Measurements from ENCODE around the gene TDO2. TPM values are rescaled to one million over a fixed set of nuclear protein-coding genes. Genes with fewer than 3 reads are reported as not detected.

TDO2 gene
- polyA plus RNA-seq (2013): 0.15 TPM

- H3K36me3 ChIP-seq (ENCODE audit: control insufficient read depth in 4 of 4, insufficient read depth in 4 of 4, low read length in 3 of 4): no peaks in the 10 kb centered on the region
- ChIA-PET POLR2A (no interaction called here), CTCF (interaction anchor here (1.2 kb wide), 1 partner anchor 8 kb away, joined by 3 read pairs; no protein-coding TSS in a partner anchor)
- no peak for DNase-seq
- H3K4me1 ChIP-seq (ENCODE audit: control extremely low read depth in 1 of 4, control insufficient read depth in 4 of 4, insufficient read depth in 4 of 4, low read length in 3 of 4): no peaks in the 10 kb centered on the region
- H3K27me3 ChIP-seq (replicated peaks in 2 of 5; ENCODE audit: control insufficient read depth in 4 of 5, insufficient read depth in 5 of 5, low read length in 4 of 5): no peaks in the 10 kb centered on the region
- H3K4me3 ChIP-seq (ENCODE audit: control insufficient read depth in 1 of 7, extremely low read depth in 1 of 7, insufficient read depth in 4 of 7, low read depth in 2 of 7, low read length in 6 of 7): no peak within 1 kb of the TSS
- 89% methylated on average over 1 of the region's 1 CpG for WGBS (ENCODE audit: insufficient coverage)
- H3K27ac ChIP-seq (ENCODE audit: insufficient read depth in 1 of 2, low read depth in 1 of 2, low read length in 2 of 2, poor library complexity in 1 of 2, severe bottlenecking in 2 of 2): no peak within 1 kb of the TSS
- peaks cover 0 to 2% (median 0%) of the 10 kb centered on the region in 5 experiments for H3K9me3 ChIP-seq (ENCODE audit: control extremely low read depth in 1 of 5, control insufficient read depth in 4 of 5, insufficient read depth in 2 of 5, low read depth in 1 of 5, low read length in 4 of 5)
Measured at GRCh38 chr4:155903453-155903852, at the start of gene TDO2. Gene TDO2, plus strand, starts transcription at chr4:155903696. Its CDS starts 63 bp downstream, at chr4:155903759.

GRCh38 chr4:155854582-155855226 is 48.8 kb upstream of the TDO2 start:
- H3K36me3 ChIP-seq (ENCODE audit: control insufficient read depth in 4 of 4, insufficient read depth in 4 of 4, low read length in 3 of 4): no peaks in the 10 kb centered on the region
- peak; percentile 13 to 57 (median 36) for DNase-seq
- no peaks in the 10 kb centered on the region for H3K9me3 ChIP-seq (ENCODE audit: control extremely low read depth in 1 of 5, control insufficient read depth in 4 of 5, insufficient read depth in 2 of 5, low read depth in 1 of 5, low read length in 4 of 5)
- peak overlapping the region in 1 of 7 experiments; percentile 56 for H3K4me3 ChIP-seq (ENCODE audit: control insufficient read depth in 1 of 7, extremely low read depth in 1 of 7, insufficient read depth in 4 of 7, low read depth in 2 of 7, low read length in 6 of 7)
- 57% methylated on average over 5 of the region's 6 CpGs for WGBS (ENCODE audit: insufficient coverage)
- POLR2A ChIA-PET: no interaction called here
- no peaks in the 10 kb centered on the region for H3K27me3 ChIP-seq (replicated peaks in 2 of 5; ENCODE audit: control insufficient read depth in 4 of 5, insufficient read depth in 5 of 5, low read length in 4 of 5)
- H3K4me1 ChIP-seq (ENCODE audit: control extremely low read depth in 1 of 4, control insufficient read depth in 4 of 4, insufficient read depth in 4 of 4, low read length in 3 of 4): peaks cover 0 to 6% (median 3%) of the 10 kb centered on the region in 4 experiments
- CTCF ChIA-PET: interaction anchor here (1.2 kb wide), 1 partner anchor 10 kb away, joined by 3 read pairs; no protein-coding TSS in a partner anchor
- H3K27ac ChIP-seq (ENCODE audit: insufficient read depth in 1 of 2, low read depth in 1 of 2, low read length in 2 of 2, poor library complexity in 1 of 2, severe bottlenecking in 2 of 2): no peak overlapping the region

- Histone ChIP-seq H3K36me3 (ENCODE audit: control insufficient read depth in 4 of 4, insufficient read depth in 4 of 4, low read length in 3 of 4) (no peaks in the 10 kb centered on the region), H3K27me3 (replicated peaks in 2 of 5; ENCODE audit: control insufficient read depth in 4 of 5, insufficient read depth in 5 of 5, low read length in 4 of 5) (no peaks in the 10 kb centered on the region), H3K9me3 (ENCODE audit: control extremely low read depth in 1 of 5, control insufficient read depth in 4 of 5, insufficient read depth in 2 of 5, low read depth in 1 of 5, low read length in 4 of 5) (no peaks in the 10 kb centered on the region), H3K27ac (ENCODE audit: insufficient read depth in 1 of 2, low read depth in 1 of 2, low read length in 2 of 2, poor library complexity in 1 of 2, severe bottlenecking in 2 of 2) (no peak overlapping the region), H3K4me1 (ENCODE audit: control extremely low read depth in 1 of 4, control insufficient read depth in 4 of 4, insufficient read depth in 4 of 4, low read length in 3 of 4) (peaks cover 0 to 6% (median 3%) of the 10 kb centered on the region in 4 experiments), H3K4me3 (ENCODE audit: control insufficient read depth in 1 of 7, extremely low read depth in 1 of 7, insufficient read depth in 4 of 7, low read depth in 2 of 7, low read length in 6 of 7) (no peak overlapping the region)
- ChIA-PET CTCF (no interaction called here), POLR2A (interaction anchor here (0.6 kb wide), 1 partner anchor 1202 kb away, joined by 3 read pairs; no protein-coding TSS in a partner anchor)
- WGBS (ENCODE audit: insufficient coverage): 100% methylated on average over 1 of the region's 2 CpGs
- DNase-seq: no peak
Measured at GRCh38 chr4:155855897-155856296, 47.6 kb upstream of the TDO2 start.

- no peak within 1 kb of the TSS for H3K27ac ChIP-seq (ENCODE audit: insufficient read depth in 1 of 2, low read depth in 1 of 2, low read length in 2 of 2, poor library complexity in 1 of 2, severe bottlenecking in 2 of 2)
- ChIA-PET POLR2A (no interaction called here), CTCF (no interaction called here)
- H3K27me3 ChIP-seq (replicated peaks in 2 of 5; ENCODE audit: control insufficient read depth in 4 of 5, insufficient read depth in 5 of 5, low read length in 4 of 5): no peaks in the 10 kb centered on the region
- DNase-seq: no peak
- H3K4me1 ChIP-seq (ENCODE audit: control extremely low read depth in 1 of 4, control insufficient read depth in 4 of 4, insufficient read depth in 4 of 4, low read length in 3 of 4): no peaks in the 10 kb centered on the region
- H3K4me3 ChIP-seq (ENCODE audit: control insufficient read depth in 1 of 7, extremely low read depth in 1 of 7, insufficient read depth in 4 of 7, low read depth in 2 of 7, low read length in 6 of 7): no peak within 1 kb of the TSS
- no peaks in the 10 kb centered on the region for H3K36me3 ChIP-seq (ENCODE audit: control insufficient read depth in 4 of 4, insufficient read depth in 4 of 4, low read length in 3 of 4)
- 0% methylated on average over 1 of the region's 1 CpG for WGBS (ENCODE audit: insufficient coverage)
- peaks cover 0 to 3% (median 0%) of the 10 kb centered on the region in 5 experiments for H3K9me3 ChIP-seq (ENCODE audit: control extremely low read depth in 1 of 5, control insufficient read depth in 4 of 5, insufficient read depth in 2 of 5, low read depth in 1 of 5, low read length in 4 of 5)
Measured at GRCh38 chr4:155866177-155866576, 37.3 kb upstream of the TDO2 start, which contains the start of gene ASIC5. Gene ASIC5, minus strand, starts transcription at chr4:155866277. Its CDS starts 51 bp downstream, at chr4:155866226.

GRCh38 chr4:155875878-155876277 is 27.6 kb upstream of the TDO2 start:
- H3K4me3 ChIP-seq (ENCODE audit: control insufficient read depth in 1 of 7, extremely low read depth in 1 of 7, insufficient read depth in 4 of 7, low read depth in 2 of 7, low read length in 6 of 7): no peak overlapping the region
- H3K27me3 ChIP-seq (replicated peaks in 2 of 5; ENCODE audit: control insufficient read depth in 4 of 5, insufficient read depth in 5 of 5, low read length in 4 of 5): no peaks in the 10 kb centered on the region
- CTCF ChIA-PET: no interaction called here
- 100% methylated on average over 1 of the region's 1 CpG for WGBS (ENCODE audit: insufficient coverage)
- H3K9me3 ChIP-seq (ENCODE audit: control extremely low read depth in 1 of 5, control insufficient read depth in 4 of 5, insufficient read depth in 2 of 5, low read depth in 1 of 5, low read length in 4 of 5): peaks cover 0 to 17% (median 3%) of the 10 kb centered on the region in 5 experiments
- POLR2A ChIA-PET: no interaction called here
- H3K36me3 ChIP-seq (ENCODE audit: control insufficient read depth in 4 of 4, insufficient read depth in 4 of 4, low read length in 3 of 4): no peaks in the 10 kb centered on the region
- no peak overlapping the region for H3K27ac ChIP-seq (ENCODE audit: insufficient read depth in 1 of 2, low read depth in 1 of 2, low read length in 2 of 2, poor library complexity in 1 of 2, severe bottlenecking in 2 of 2)
- H3K4me1 ChIP-seq (ENCODE audit: control extremely low read depth in 1 of 4, control insufficient read depth in 4 of 4, insufficient read depth in 4 of 4, low read length in 3 of 4): no peaks in the 10 kb centered on the region
- DNase-seq: no peak

- Histone ChIP-seq H3K9me3 (ENCODE audit: control extremely low read depth in 1 of 5, control insufficient read depth in 4 of 5, insufficient read depth in 2 of 5, low read depth in 1 of 5, low read length in 4 of 5) (peaks cover 0 to 17% (median 3%) of the 10 kb centered on the region in 5 experiments), H3K27ac (ENCODE audit: insufficient read depth in 1 of 2, low read depth in 1 of 2, low read length in 2 of 2, poor library complexity in 1 of 2, severe bottlenecking in 2 of 2) (no peak overlapping the region), H3K36me3 (ENCODE audit: control insufficient read depth in 4 of 4, insufficient read depth in 4 of 4, low read length in 3 of 4) (no peaks in the 10 kb centered on the region), H3K4me1 (ENCODE audit: control extremely low read depth in 1 of 4, control insufficient read depth in 4 of 4, insufficient read depth in 4 of 4, low read length in 3 of 4) (no peaks in the 10 kb centered on the region), H3K4me3 (ENCODE audit: control insufficient read depth in 1 of 7, extremely low read depth in 1 of 7, insufficient read depth in 4 of 7, low read depth in 2 of 7, low read length in 6 of 7) (no peak overlapping the region), H3K27me3 (replicated peaks in 2 of 5; ENCODE audit: control insufficient read depth in 4 of 5, insufficient read depth in 5 of 5, low read length in 4 of 5) (no peaks in the 10 kb centered on the region)
- CTCF ChIA-PET: no interaction called here
- 100% methylated on average over 1 of the region's 4 CpGs for WGBS (ENCODE audit: insufficient coverage)
- no peak for DNase-seq
- POLR2A ChIA-PET: no interaction called here
Measured at GRCh38 chr4:155877971-155878370, 25.5 kb upstream of the TDO2 start.

- Histone ChIP-seq H3K4me1 (ENCODE audit: control extremely low read depth in 1 of 4, control insufficient read depth in 4 of 4, insufficient read depth in 4 of 4, low read length in 3 of 4) (no peaks in the 10 kb centered on the region), H3K4me3 (ENCODE audit: control insufficient read depth in 1 of 7, extremely low read depth in 1 of 7, insufficient read depth in 4 of 7, low read depth in 2 of 7, low read length in 6 of 7) (no peak overlapping the region), H3K27ac (ENCODE audit: insufficient read depth in 1 of 2, low read depth in 1 of 2, low read length in 2 of 2, poor library complexity in 1 of 2, severe bottlenecking in 2 of 2) (no peak overlapping the region), H3K9me3 (ENCODE audit: control extremely low read depth in 1 of 5, control insufficient read depth in 4 of 5, insufficient read depth in 2 of 5, low read depth in 1 of 5, low read length in 4 of 5) (peaks cover 0 to 17% (median 2%) of the 10 kb centered on the region in 5 experiments), H3K27me3 (replicated peaks in 2 of 5; ENCODE audit: control insufficient read depth in 4 of 5, insufficient read depth in 5 of 5, low read length in 4 of 5) (no peaks in the 10 kb centered on the region), H3K36me3 (ENCODE audit: control insufficient read depth in 4 of 4, insufficient read depth in 4 of 4, low read length in 3 of 4) (no peaks in the 10 kb centered on the region)
- ChIA-PET CTCF (no interaction called here), POLR2A (no interaction called here)
- 50% methylated on average over 2 of the region's 2 CpGs for WGBS (ENCODE audit: insufficient coverage)
- DNase-seq: no peak
Measured at GRCh38 chr4:155878611-155879010, 24.9 kb upstream of the TDO2 start.
